ENCODE data around the gene GUCY2C. TPM values are rescaled to one million over a fixed set of nuclear protein-coding genes. Genes with fewer than 3 reads are reported as not detected.

GUCY2C gene
- total and polyA plus RNA-seq, 10 of the 15 experiments (the other 5 are each of a cell fraction or from before 2014, with no cell fraction given), result 0.08 to 0.60 (median 0.17) TPM

DNA sequence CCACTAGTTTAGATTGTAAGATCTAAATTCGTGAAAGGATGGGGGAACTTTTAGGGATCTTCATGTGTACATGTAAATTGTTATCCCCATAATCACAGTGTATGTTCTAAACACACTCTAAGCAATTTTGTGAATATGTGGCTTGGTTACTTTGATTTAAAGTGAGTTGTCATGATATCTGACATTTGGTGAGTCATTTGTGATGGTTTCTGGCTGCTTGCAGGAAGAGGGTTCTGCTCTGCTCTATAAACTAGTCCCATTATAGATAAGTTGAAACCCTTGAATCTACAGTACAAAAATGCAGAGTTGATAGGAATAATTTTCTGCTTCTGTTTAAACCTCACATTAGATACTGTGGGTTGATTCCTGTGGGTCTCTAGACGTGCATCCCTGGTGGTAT is 14.8 kb downstream of the GUCY2C start:
- Histone ChIP-seq H3K27ac (ENCODE audit: control insufficient read depth, insufficient read depth) (no peak overlapping the region), H3K36me3 (ENCODE audit: control insufficient read depth in 2 of 2, insufficient read depth in 2 of 2, low read length in 1 of 2) (no peaks in the 10 kb centered on the region), H4K20me1 (ENCODE audit: control insufficient read depth, insufficient read depth) (no peaks in the 10 kb centered on the region), H3K4me3 (no peak overlapping the region), H3K4me2 (ENCODE audit: control insufficient read depth, insufficient read depth) (no peak overlapping the region), H3K9ac (ENCODE audit: control insufficient read depth, insufficient read depth, low read length) (no peak overlapping the region), H3K79me2 (ENCODE audit: control insufficient read depth, insufficient read depth, low read length) (no peaks in the 10 kb centered on the region), H2AFZ (ENCODE audit: control insufficient read depth, low read depth, low read length) (no peak overlapping the region), H3K9me3 (replicated peaks; ENCODE audit: control insufficient read depth, insufficient read depth, low read length) (no peaks in the 10 kb centered on the region), H3K27me3 (replicated peaks in 1 of 2; ENCODE audit: control insufficient read depth in 2 of 2, insufficient read depth in 2 of 2, low read length in 1 of 2) (no peaks in the 10 kb centered on the region), H3K4me1 (ENCODE audit: control insufficient read depth, insufficient read depth, low read length) (no peaks in the 10 kb centered on the region)
- ChIA-PET CTCF (no interaction called here), SMC1A (ENCODE audit: uncharacterized antibody, unreplicated experiment) (no interaction called here), RAD21 (ENCODE audit: unreplicated experiment) (interaction anchor here (0.6 kb wide), 1 partner anchor 16 kb away, joined by 5 read pairs; no protein-coding TSS in a partner anchor), POLR2A (no interaction called here)
- intact Hi-C loops (cut with micrococcal nuclease; ENCODE audit: unreplicated experiment), result no loop called here
- DNase-seq (ENCODE audit: low read depth, low spot score) (no peak), ATAC-seq (no peak), FAIRE-seq (no peak)
- BruUV-seq (replicated peaks), result no TSS peak
- in situ Hi-C loops (cut with MboI), result no loop called here
- WGBS (ENCODE audit: insufficient coverage, insufficient replicate concordance, low lambda C conversion rate, missing lambda C conversion rate), result 3% methylated on average over 2 of the region's 2 CpGs
- no peak for TF ChIP-seq ESRRA (IDR thresholded peaks at IDR 0.05; ENCODE audit: low read length)
- TF ChIP-seq NFYB (IDR thresholded peaks at IDR 0.05; ENCODE audit: insufficient read depth, low read depth, low read length), result no peak
- no peak for TF ChIP-seq EED (IDR thresholded peaks at IDR 0.05; ENCODE audit: low read depth)
- TF ChIP-seq, protein P1, sequence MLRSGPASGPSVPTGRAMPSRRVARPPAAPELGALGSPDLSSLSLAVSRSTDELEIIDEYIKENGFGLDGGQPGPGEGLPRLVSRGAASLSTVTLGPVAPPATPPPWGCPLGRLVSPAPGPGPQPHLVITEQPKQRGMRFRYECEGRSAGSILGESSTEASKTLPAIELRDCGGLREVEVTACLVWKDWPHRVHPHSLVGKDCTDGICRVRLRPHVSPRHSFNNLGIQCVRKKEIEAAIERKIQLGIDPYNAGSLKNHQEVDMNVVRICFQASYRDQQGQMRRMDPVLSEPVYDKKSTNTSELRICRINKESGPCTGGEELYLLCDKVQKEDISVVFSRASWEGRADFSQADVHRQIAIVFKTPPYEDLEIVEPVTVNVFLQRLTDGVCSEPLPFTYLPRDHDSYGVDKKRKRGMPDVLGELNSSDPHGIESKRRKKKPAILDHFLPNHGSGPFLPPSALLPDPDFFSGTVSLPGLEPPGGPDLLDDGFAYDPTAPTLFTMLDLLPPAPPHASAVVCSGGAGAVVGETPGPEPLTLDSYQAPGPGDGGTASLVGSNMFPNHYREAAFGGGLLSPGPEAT (IDR thresholded peaks at IDR 0.05; ENCODE audit: low read depth), result no peak
- no peak for TF ChIP-seq SMAD5 (IDR thresholded peaks at IDR 0.05; ENCODE audit: low read depth)
- TF ChIP-seq NFYA (IDR thresholded peaks at IDR 0.05; ENCODE audit: borderline replicate concordance, low read depth, low read length), result no peak
- TF ChIP-seq ZBED1 (IDR thresholded peaks at IDR 0.05; ENCODE audit: borderline replicate concordance), result no peak
- no peak for TF ChIP-seq ZNF384 (IDR thresholded peaks at IDR 0.05; ENCODE audit: borderline replicate concordance, low read depth, low read length)
- no peak for TF ChIP-seq HDAC2 (IDR thresholded peaks at IDR 0.05)
- no peak for TF ChIP-seq STAT1 (conservative IDR thresholded peaks at IDR 0.05)
- TF ChIP-seq, protein P2, sequence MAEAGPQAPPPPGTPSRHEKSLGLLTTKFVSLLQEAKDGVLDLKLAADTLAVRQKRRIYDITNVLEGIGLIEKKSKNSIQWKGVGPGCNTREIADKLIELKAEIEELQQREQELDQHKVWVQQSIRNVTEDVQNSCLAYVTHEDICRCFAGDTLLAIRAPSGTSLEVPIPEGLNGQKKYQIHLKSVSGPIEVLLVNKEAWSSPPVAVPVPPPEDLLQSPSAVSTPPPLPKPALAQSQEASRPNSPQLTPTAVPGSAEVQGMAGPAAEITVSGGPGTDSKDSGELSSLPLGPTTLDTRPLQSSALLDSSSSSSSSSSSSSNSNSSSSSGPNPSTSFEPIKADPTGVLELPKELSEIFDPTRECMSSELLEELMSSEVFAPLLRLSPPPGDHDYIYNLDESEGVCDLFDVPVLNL (IDR thresholded peaks at IDR 0.05; ENCODE audit: low read depth, low read length), result no peak
- no peak for TF ChIP-seq JUND (IDR thresholded peaks at IDR 0.05; ENCODE audit: low read depth, low read length)

Measured in GM12878 (cell line).